NCI-H2227 (cell line): Measurements from ENCODE around the gene IGFBP3.

Experiments used
- DNase-seq: peaks from one replicate; lab custom pipeline; 2025; ENCODE audit not compliant: unreplicated experiment; lab: John Stamatoyannopoulos, UW

IGFBP3 gene

DNA sequence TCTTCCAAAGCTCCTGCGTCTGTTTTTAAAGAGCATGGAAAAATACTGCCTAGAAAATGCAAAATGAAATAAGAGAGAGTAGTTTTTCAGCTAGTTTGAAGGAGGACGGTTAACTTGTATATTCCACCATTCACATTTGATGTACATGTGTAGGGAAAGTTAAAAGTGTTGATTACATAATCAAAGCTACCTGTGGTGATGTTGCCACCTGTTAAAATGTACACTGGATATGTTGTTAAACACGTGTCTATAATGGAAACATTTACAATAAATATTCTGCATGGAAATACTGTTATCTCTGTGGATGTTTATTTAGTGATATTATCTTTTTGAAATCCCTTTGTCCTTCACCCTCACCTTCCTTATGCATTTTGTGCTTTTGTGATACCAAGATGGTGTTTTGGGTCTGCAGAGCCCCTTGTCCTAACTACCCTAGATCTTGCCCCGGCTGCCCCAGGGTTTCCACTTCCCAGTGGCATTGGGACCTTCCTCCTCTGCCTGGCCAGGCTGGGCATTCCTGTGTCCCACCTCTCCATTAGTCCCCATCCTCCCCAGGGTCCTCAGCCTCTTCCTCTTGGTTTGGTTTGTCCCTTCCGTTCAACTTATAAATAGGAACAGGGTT is 27.6 kb downstream of the IGFBP3 start:
- DNase-seq, result no peak

DNA sequence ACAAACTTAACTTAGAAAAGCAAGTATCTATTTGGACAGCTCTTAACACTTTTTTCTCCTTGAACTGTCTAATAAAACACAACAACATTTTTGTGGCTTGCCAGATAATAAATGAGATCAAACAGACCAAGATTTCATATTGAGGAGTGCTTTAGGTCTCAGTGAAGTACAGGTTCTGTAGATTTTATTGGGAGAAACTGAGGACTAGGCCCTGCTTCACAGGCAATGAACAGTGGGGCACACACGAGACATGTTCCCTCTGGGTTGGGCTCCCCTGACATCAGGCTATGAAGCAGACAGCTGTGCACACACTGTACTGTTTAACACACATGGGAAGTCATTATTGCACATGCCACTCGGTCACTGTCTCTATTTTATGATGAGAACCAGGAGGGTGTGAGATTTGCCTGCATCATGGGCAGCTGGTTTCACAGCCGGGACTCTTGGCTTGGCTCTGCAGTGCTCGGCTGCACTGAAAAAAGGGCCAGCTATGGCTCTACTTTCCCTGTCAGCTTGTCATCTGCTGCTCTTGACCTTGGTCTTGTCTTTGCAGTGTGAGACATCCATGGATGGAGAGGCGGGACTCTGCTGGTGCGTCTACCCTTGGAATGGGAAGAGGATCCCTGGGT is 28.6 kb downstream of the IGFBP3 start:
- DNase-seq, result no peak

GRCh38 chr7:45891462-45892402 is 29.3 kb downstream of the IGFBP3 start:
- no peak for DNase-seq

DNA sequence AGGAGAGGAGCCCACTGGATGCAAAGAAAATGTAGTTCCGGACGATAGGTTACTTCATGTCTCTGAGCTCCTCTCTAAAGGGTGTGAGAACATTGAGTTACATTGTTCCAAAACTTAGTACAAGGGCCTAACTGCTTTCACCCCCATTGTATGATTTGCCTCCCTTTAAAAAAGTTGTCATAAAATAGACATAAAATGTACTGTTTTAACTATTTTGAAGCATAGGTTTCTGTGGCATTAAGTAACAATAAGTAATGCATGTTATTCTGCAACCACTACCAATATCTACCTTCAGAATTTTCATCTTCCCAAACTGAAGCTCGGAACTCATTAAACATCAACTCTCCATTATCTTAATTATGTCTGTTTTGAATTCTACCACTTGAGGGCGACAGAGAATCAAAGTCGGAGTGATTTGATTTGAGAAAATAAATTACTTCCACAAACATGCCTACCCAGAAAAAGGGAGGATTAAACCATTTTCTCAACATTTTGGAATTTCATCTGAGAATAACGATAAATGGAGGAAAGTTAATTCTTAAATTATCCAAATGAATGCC is 30.1 kb downstream of the IGFBP3 start:
- peak; percentile 8 for DNase-seq

- DNase-seq, result no peak
Observed at GRCh38 chr7:45890125-45890901, 30.8 kb downstream of the IGFBP3 start.

- no peak for DNase-seq
Observed at GRCh38 chr7:45889367-45890067, 31.6 kb downstream of the IGFBP3 start.

DNA sequence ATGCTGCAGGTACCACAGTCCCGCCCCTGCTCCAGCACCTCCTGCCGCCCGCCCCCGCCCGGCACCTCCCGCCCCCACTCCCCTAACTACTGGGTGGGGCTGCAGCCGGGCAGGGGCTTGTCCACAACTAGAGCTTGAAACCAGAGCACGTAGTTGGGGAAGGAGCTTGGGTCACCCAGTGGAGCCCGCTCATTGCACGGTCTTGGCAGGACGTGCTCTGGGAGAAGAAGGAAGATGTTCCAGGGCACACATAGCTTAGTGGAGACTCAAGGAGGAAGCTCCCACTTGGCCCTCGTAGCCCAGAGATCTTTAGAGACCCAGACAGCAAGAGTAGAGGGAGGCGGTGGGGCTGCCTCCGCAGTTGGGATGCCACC is 32.1 kb downstream of the IGFBP3 start:
- no peak for DNase-seq

- no peak for DNase-seq
Observed at GRCh38 chr7:45888185-45888992, 32.7 kb downstream of the IGFBP3 start, which contains the start of gene IGFBP1. Gene IGFBP1, plus strand, starts transcription at chr7:45888488. Its CDS starts 165 bp downstream, at chr7:45888653.

DNA sequence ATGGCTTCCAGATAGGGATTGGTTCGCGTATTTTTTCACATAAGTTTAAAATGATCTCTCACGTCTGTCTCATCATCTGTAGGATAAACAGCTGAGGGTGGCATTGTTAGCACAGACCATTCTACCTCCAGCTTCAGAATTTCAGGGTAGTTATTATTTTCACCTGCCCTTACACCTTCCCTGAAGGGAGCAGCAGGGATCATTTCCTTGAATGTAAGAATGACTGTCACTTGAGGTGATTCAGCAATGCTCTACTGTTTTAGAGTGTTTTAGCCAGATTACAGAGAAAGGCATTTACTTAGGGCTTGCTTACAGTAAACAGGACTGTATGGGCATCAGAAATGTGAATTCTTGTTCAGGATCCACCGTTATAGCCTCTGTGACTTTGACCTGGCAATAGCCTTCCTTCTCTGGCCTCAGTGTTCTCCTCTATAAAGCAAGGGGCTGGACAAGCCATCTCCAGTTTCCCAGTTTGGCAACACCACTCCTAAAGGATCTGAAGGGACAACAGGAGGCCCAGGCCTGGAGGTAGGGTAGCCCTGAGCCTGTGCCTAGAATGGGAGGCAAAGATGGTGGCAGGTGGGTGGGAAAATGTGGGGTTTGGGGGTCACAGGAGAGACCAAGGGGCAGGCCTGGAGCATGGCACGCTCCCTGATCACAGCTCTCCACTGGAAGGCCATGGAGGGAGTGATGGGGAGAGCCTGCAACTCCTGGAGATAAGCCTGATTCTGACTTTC is 34.0 kb downstream of the IGFBP3 start:
- DNase-seq, result no peak

- DNase-seq, result no peak
Observed at GRCh38 chr7:45885264-45885882, 35.7 kb downstream of the IGFBP3 start.

DNA sequence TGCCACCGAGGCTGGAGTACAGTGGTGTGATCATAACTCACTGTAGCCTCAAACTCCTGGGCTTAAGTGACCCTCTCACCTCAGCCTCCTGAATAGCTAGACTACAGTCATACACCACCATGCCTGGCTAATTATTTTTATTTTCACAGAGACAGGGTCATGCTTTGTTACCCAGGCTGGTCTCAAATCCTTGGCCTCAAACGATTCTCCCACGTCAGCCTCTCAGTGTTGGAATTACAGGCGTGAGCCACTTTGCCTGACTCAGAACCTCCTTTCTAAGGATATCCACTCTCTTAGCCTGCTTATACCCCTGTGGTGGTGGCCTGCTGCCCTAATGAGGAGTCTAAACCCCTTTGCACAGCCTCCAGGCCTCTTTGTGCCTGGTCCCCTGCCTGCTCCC is 36.9 kb downstream of the IGFBP3 start:
- no peak for DNase-seq

- DNase-seq, result no peak
Observed at GRCh38 chr7:45882465-45882810, 38.6 kb downstream of the IGFBP3 start.

DNA sequence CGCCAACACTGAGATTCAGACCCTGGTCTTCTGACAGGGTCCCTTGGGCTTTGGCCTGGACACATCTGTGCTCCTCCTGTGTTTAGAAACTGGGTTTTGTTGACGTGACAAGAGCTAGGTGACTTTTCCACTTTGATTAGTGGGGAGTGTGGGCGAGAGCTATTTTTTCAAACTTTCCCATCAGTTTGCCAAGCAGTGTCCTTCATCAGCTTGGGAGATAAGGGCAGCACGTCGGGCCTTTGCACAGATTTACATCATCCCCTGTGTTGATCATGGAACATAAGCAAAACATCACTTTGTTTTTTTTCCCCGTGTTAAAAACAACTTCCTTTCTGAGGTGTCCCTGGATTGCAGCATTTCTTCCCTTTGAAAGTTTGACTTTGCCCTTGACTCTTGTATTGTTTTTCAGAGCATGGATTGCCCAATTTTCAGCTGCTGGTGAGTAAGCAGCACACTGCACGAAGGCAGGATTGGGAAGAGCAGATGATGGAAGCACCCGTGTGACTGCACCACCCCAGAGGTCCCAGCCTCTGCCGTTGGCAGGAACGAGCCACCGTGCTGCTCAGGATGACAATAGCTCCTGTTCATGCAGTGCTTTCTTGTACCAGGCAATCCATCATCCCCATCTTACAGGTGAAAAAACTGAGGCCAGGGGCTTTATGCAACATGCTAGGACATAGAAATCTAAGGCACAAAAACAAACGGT is 39.2 kb downstream of the IGFBP3 start:
- DNase-seq, result no peak

GRCh38 chr7:45881280-45881758 is 39.8 kb downstream of the IGFBP3 start:
- DNase-seq, result no peak

GRCh38 chr7:45880433-45880860 is 40.6 kb downstream of the IGFBP3 start:
- DNase-seq, result no peak

DNA sequence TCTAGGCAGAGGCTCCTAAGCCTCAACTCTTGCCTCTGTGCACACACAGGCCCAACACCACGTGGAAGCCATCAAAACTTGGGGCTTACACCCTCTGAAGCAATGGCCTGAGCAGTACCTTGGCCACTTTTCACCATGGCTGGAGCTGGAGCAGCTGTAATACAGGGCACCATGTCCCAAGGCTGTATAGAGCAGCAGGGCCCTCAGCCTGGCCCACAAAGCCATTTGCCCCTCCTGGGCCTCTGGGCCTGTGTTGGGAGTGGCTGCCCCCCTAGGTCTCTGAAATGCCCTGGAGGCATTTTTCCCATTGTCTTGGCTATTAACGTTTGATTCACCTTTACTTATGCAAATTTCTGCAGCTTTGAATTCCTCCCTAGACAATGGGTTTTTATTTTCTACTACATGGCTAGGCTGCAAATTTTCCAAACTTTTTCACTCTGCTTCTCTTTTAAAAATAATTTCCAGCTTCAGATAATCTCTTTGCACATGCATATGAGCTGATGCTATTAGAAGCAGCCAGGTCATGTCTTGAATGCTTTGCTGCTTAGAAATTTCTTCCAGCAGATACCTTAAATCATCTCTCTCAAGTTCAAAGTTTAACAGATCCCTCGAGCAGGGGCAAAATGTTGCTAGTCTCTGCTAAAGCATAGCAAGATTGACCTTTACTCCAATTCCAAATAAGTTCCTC is 42.5 kb downstream of the IGFBP3 start:
- DNase-seq, result no peak

DNA sequence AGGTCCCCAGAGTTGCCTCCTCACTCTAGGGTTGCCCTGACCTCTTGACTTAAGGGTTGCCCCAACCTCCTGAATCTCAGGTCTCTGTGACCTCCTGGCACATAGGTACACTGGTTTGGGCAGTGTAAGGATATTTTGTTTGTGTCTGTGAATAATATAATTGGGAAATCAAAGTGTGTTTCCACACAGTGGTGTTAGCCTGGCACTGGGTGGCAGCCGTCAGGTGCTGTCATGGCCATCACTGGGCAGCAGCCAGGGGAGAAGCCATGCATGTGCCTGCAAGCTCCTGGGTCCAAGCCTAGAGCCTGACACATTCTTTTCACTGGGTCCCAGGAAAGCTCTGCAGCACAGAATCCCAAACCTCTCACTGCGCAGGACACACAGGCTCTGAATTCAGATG is 44.6 kb downstream of the IGFBP3 start:
- DNase-seq, result no peak
